GM18499 (cell line): ENCODE measurements around the gene INTS6L.

Source experiments
- ATAC-seq: cut with Tn5 transposase; IDR thresholded peaks from one replicate; pipeline ENCODE4 v1.9.1; 2021; ENCODE audit warnings: moderate number of reproducible peaks; ENCODE audit not compliant: insufficient read depth, unreplicated experiment

INTS6L gene

DNA sequence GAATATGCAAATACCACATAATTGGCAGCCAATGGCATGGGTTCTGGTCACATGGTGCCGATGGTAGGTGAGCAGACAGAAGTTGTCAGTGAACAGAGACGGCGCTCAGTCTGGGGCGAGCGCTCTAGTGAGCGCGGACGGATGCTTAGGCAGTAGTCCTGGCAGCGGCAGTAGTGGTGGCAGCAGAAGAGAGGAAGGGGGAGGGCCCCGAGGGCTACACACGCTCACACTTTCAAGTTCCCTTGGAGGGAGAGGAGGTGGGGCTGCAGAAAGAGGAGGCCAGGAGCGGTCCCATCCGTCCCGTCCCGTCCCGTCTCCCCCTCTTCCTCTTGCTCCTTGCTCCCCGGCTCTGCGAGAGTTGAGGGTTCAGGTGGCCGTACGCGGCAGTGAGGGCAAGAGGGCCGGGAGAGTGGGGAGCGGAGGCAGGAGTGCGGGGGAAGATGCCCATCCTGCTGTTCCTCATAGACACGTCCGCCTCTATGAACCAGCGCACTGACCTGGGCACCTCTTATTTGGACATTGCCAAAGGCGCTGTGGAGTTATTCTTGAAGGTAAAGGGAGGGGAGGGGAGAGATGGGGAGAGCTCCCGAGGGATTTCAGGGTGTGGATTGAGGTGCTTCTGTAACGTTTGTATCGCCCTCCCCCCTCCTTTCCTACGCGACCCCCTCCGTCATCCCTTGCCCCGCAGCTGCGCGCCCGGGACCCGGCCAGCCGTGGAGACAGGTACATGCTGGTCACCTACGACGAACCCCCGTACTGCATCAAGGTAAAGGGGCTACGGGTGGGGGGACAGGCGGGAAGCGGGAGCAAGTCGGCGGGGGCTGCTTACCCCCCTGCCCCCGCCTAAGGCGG is at the start of gene INTS6L:
Gene INTS6L, plus strand, starts transcription at position 108 of the 852 bp plus-strand sequence. Its CDS starts 333 bp downstream, at position 441.
- ATAC-seq, result peak; percentile 89

DNA sequence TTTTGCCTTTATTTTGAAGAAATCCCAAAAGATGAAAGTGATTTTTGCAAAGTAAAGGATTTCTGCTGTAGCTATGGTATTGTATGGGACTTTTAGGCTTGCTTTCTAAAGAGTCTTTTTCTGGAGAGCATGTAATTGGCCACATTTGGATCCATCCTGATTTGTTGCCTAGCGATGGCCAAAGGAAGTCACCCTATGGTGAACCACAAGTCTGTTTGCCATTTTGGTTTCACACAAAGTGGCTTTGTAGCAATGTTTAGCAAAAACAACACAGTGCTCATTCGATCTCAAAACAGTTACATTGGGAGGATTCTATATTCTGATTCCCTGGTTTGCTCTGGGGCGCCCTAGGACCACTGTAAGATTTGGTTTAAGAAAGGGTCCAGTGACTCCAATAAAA is 44.1 kb upstream of the INTS6L start:
- no peak for ATAC-seq

DNA sequence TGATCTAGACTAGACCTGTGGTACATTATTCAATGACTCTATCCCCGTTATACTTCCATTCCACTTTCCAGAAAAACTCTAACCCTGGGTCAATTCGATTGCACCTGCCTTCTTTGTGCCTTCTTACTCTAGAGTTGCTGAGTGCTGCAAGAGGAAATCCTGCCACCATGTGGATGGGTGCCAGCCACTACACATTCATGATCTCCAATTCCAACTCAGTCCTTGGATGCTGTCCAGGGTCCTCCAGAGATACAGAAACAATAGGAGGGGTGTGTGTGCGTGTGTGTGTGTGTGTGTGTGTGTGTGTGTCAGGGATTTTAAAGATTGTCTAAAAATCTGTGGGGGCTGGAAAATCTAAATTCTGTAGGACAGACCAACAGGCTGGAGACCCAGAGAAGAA is 42.9 kb upstream of the INTS6L start:
- ATAC-seq, result no peak

DNA sequence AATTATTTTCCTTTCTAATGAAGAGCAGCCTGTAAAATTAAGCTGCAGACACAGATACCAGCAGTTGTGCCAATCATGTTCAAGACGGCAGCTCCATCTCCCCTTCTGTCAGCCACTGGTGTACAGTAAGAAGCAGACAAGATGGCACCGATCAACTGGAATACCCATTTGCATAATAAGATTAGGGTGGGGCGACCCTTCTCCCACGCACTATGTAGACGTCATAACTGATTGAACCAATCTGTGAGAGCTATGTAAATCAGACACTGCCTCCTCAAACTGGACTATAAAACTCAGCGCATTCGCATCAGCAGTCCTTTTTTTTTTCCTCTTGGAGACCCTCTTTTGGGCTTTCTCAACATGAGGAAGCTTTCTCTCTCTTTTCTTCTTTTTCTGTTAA is 40.4 kb upstream of the INTS6L start:
- ATAC-seq, result no peak

DNA sequence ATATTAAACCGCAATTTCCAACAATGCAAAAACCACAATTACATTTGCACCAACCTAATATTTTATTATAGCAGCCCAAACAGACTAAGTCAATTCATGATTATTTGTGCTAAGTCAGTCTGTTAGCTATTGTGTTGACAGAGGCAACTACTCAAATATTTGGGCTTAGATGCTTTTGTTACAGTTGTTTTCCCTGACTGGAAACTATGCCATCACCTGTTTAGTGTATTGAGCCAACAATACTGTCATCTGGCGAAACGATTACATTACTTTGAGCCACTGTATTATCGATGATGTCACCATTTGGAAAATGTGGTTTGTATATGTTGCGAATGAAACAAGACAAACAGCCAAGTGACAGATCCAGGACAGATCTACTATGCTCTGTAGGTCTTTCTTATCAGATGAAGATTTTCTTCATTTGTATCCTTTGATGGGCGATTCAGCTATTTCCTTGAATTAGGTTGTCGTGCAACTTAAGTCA is 38.7 kb upstream of the INTS6L start:
- no peak for ATAC-seq

DNA sequence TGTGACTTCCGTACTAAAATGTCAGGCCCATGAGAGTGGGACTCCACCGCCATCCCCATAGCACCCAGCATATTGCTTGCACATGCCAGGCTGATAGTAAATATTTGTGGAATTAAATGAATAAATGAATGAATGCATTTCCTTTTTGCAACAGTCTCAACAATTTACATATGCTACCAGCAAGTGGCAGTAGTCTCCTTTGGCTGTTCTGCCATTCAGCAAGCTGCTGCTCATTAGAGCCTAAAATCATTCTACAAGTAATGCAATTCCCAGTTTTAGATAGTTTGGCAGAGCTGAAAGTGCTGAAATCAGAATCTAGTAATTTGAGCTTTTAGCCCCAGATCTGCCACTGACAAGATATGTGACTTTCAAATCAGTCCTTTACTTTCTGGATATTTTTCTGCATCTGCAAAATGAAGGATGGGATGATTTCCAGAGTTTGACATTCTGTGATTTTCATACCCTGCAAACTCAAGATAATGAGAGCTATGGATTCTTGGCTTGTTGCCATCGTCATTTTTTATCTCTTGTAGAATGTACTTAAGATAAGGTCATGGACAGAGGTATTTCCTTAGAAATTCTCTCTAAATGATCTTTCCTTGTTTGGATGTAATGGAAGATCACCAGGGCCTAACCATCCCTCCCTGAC is 35.7 kb upstream of the INTS6L start:
- no peak for ATAC-seq

GRCh38 chrX:135489542-135489941 is 30.9 kb upstream of the INTS6L start:
- ATAC-seq, result peak; percentile 63

DNA sequence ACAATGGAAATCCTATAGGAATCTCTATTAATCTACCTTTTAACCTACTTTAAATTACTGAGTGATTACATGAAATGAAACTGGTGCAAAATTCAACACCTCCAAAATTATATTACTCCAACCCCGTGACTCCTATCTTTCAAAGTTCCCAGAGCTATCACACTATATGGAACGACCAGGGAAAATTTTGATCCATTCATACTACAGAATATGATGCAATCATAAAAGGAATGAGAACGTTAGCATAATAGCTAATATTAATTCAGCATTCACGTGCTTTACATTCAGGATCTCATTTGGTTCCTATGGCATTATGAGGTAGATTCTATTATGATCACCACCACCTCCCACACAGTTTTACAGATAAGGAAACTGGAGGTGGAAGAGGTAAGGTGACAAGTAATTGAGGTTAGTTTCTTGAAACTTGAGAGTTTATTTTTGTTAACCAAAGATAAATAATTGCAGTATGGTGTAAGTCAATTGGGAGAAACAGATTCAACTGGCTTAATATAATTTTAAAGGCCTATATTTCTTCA is 29.4 kb upstream of the INTS6L start:
- no peak for ATAC-seq

DNA sequence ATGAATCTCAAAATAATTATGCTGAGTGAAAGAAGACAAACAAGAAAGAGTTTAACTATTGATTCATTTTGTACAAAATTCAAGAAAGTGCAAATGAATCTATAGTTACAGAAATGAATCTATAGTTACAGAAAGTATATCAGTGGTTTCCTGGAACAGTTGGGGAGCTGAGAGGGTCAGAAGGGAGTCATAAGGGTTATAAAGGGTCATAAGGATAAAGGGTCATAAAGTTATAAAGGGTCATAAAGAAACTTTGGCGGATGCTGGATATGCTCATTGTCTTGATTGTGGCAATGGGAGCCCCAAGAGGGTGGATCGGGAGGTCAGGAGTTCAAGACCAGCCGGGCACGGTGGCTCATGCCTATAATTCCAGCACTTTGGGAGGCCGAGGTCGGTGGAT is 26.0 kb upstream of the INTS6L start:
- ATAC-seq, result no peak

- ATAC-seq, result no peak
Measured at GRCh38 chrX:135497736-135498135, 22.7 kb upstream of the INTS6L start.

DNA sequence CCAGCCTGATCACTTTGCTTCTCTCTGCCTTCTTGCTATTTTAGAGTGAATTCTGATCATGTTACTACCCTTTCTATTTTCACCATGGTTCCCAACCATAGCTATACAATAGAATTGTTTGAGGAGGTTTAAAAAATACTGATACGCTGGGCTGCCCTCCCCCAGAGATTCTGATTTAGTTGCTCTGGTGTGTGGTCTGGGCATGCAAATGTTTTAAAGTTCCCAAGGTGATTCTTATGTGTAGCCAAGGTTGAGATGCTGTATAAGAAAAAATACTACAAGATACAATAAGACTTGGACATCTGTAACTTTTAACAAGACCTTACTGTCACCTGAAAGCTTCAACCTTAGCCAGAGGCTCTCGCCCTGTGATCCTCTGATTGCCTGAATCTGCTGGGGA is 22.2 kb upstream of the INTS6L start:
- no peak for ATAC-seq

DNA sequence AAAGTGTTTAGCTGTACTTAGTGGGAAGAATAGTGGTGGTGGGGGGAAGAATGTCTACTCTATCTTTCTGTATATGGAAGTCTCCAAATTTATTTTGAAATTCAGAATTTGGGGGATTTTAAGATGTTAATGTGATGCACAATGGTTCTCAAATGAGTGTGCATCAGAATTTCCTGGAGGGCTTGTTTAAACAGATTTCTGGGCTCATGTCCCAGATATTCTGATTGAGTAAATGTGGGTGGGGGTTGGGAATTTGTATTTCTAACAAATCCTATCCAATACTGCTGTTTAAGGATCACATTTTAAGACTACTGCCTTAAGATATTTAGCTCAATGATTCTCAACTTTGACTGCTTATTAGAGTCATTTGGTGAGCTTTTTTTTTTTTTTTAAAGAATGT is 15.1 kb upstream of the INTS6L start:
- no peak for ATAC-seq

GRCh38 chrX:135509885-135510284 is 10.6 kb upstream of the INTS6L start:
- no peak for ATAC-seq

DNA sequence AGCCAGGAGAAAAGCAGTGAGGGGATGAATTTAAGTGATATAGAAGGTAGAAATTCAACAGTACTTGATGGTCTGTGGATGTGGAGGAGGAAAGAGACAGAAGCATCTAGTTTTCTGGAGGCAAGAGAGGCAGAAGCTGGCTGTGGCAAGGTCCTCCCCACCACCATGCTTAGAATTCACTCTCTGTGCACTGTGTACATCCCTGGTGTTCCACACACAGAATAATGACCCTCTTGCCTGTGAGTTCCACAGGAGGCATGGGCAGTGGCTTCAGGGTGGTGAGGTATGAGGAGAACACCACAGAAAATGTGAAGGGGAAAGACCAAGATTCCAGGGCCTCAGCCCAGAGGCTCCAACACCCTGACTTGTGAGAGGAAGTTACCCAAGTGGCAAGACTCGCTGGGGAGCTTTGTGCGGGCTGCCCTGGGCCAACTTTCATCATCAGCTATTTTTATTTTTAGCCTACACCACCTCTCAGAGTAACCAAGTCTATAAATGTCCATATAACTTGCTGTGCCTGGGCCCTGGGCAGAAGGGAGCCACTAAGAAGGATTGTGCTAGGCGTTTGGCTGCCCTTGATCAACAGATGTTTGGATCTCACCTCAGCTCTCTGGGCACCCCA is 7.8 kb upstream of the INTS6L start:
- ATAC-seq, result no peak

GRCh38 chrX:135513130-135513515 is 7.3 kb upstream of the INTS6L start:
- no peak for ATAC-seq

- ATAC-seq, result no peak
Measured at GRCh38 chrX:135516376-135516775, 4.1 kb upstream of the INTS6L start.

GRCh38 chrX:135518161-135518560 is 2.3 kb upstream of the INTS6L start:
- ATAC-seq, result no peak

DNA sequence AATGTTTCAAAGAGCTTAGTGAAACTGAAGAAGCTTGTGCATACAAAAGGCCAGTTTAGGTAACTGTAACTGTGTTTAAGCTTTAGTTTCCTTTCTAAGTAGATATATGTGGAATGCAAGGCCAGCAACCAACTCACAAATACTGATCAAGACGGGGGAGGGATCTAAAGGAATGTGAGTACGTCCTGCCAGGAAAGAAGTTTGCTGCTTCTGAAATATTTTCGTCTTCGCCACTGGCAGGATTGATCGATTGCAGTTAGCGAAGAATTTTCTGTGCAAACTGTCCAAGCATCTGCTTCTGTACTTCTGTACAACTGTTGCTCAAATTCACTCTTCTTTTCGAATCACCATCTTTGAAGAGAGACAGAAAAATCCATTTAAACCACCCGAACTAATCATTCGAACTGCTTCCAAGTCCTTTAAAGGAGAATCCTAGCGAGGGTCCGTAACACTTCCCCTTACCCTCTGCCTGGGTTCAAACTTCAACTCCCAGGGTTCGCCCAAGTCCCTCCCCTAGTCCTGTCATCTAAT is 373 bp upstream of the INTS6L start:
- peak; percentile 5 for ATAC-seq

DNA sequence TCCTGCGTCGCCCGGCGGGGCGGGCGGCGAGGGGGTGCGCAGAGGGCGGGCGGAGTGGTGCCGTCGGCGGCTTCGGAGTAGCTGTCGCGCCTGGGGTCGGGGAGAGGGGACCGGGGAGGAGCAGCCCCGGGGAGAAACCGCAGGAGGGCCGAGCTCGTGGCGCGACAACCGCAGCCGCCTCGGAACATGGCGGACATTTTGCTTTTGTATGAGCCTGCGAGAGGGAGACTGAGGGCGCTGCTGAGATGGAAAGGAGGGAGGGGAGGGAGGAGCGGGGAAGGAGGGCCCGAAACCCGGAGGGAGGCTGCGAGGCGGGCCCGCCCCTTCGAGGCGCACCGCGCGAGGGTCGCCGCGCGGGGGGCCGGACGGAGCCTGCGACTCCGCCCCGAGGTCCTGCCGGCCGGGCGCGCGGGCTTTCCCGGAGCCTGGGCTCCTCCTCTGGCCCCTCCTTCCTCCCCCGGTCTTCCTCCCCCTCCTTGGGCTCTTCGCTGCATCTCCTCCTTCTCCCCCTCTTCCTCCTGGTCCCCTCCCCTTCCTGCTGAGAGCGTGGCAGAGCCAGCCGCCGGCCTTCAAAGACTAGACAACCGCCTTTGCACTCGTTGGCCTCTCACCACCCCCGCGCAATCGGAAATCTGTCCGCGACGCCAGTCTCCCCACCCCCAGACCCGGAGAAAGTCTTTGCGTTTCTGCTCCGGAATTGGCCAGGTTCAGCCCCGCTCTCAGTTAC is 1.1 kb downstream of the INTS6L start:
- ATAC-seq, result no peak

- no peak for ATAC-seq
Measured at GRCh38 chrX:135522132-135522530, 1.7 kb downstream of the INTS6L start.
